ENCODE results near the gene RAB1B. TPM values are rescaled to one million over a fixed set of nuclear protein-coding genes. Genes with fewer than 3 reads are reported as not detected.
"Not testable (repeated sequence)": the region's sequence is repeated elsewhere in the genome, so short reads cannot be mapped to it uniquely, and the experiment has no call there.

Gene RAB1B
- total and polyA plus RNA-seq, 12 donors, result 117 to 153 (median 132) TPM

GRCh38 chr11:66317723-66318599, 49.5 kb downstream of the RAB1B start:
- ATAC-seq, result peak in 7 of 8 donors; percentile 4 to 43 (median 14)
- H3K27me3 ChIP-seq, result peaks cover 0 to 6% (median 0%) of the 10 kb centered on the region in 7 donors
- no peaks in the 10 kb centered on the region for H3K9me3 ChIP-seq
- WGBS, 2 donors, result 38 to 39% methylated on average over 16 of the region's 16 CpGs
- peak overlapping the region; percentile 77 to 92 (median 86) for H3K27ac ChIP-seq
- peaks cover 15 to 62% (median 34%) of the 10 kb centered on the region in 9 donors for H3K4me1 ChIP-seq
- TF ChIP-seq CTCF (IDR thresholded peaks at IDR 0.05), result no peak
- H3K4me3 ChIP-seq, result peak overlapping the region in 6 of 10 donors; percentile 54 to 76 (median 62)
- intact Hi-C loops (cut with DNase I), result loop anchor here in 1 of 10 donors (10.0 kb wide), 1 partner anchor 67 kb away; no protein-coding TSS in a partner anchor
- DNase-seq, result peak in 1 of 2 donors; percentile 63
- H3K36me3 ChIP-seq, result no peaks in the 10 kb centered on the region

GRCh38 chr11:66318600-66318970, 50.1 kb downstream of the RAB1B start:
- DNase-seq, result no peak
- no peaks in the 10 kb centered on the region for H3K36me3 ChIP-seq
- intact Hi-C loops (cut with DNase I), result loop anchor here in 1 of 10 donors (10.0 kb wide), 1 partner anchor 66 kb away; no protein-coding TSS in a partner anchor
- WGBS, 2 donors, result 76 to 80% methylated on average over 3 of the region's 3 CpGs
- H3K27ac ChIP-seq, result peak overlapping the region in 8 of 10 donors; percentile 46 to 92 (median 86)
- no peak for TF ChIP-seq CTCF (IDR thresholded peaks at IDR 0.05)
- peaks cover 13 to 55% (median 28%) of the 10 kb centered on the region in 9 donors for H3K4me1 ChIP-seq
- no peak for ATAC-seq
- no peak overlapping the region for H3K4me3 ChIP-seq
- H3K9me3 ChIP-seq, result no peaks in the 10 kb centered on the region
- peaks cover 0 to 6% (median 0%) of the 10 kb centered on the region in 7 donors for H3K27me3 ChIP-seq

GRCh38 chr11:66320289-66320688, 51.9 kb downstream of the RAB1B start:
- ATAC-seq; H3K9me3 ChIP-seq; H3K27ac ChIP-seq; H3K27me3 ChIP-seq; H3K4me3 ChIP-seq; H3K36me3 ChIP-seq; DNase-seq; intact Hi-C loops (cut with DNase I): not testable (repeated sequence)
- H3K4me1 ChIP-seq, result peaks cover 13 to 47% (median 27%) of the 10 kb centered on the region in 9 donors
- WGBS, 2 donors, result 88 to 93% methylated on average over 1 of the region's 2 CpGs

GRCh38 chr11:66320748-66321147, 52.3 kb downstream of the RAB1B start:
- peaks cover 15 to 48% (median 27%) of the 10 kb centered on the region in 9 donors for H3K4me1 ChIP-seq
- not testable (repeated sequence) for H3K4me3 ChIP-seq, ATAC-seq

GRCh38 chr11:66321606-66322005, 53.2 kb downstream of the RAB1B start:
- WGBS, 2 donors, result 86 to 89% methylated on average over 4 of the region's 4 CpGs
- peaks cover 0 to 3% (median 0%) of the 10 kb centered on the region in 7 donors for H3K27me3 ChIP-seq
- H3K9me3 ChIP-seq, result no peaks in the 10 kb centered on the region
- no peaks in the 10 kb centered on the region for H3K36me3 ChIP-seq
- intact Hi-C loops (cut with DNase I), result no loop called here
- H3K27ac ChIP-seq, result peak overlapping the region in 1 of 10 donors; percentile 58
- TF ChIP-seq CTCF (IDR thresholded peaks at IDR 0.05), result no peak
- H3K4me3 ChIP-seq, result no peak overlapping the region
- DNase-seq, result no peak
- peaks cover 18 to 48% (median 29%) of the 10 kb centered on the region in 9 donors for H3K4me1 ChIP-seq
- ATAC-seq, result no peak

More at GRCh38 chr11:66320748-66321147, 52.3 kb downstream of the RAB1B start:
- H3K27ac ChIP-seq; DNase-seq; H3K27me3 ChIP-seq; H3K9me3 ChIP-seq; H3K36me3 ChIP-seq; intact Hi-C loops (cut with DNase I): not testable (repeated sequence)
- WGBS, 2 donors, result 84 to 87% methylated on average over 6 of the region's 6 CpGs

Measured in heart right ventricle (tissue), 16 donors.